Upper lobe of right lung (tissue), 1 donor: ENCODE results near the gene STARD6. TPM values are rescaled to one million over a fixed set of nuclear protein-coding genes. Genes with fewer than 3 reads are reported as not detected.

Experiments used
- ATAC-seq: fragments of 200-7000 bp; cut with Tn5 transposase; one replicate; pipeline ENCODE4 v1.9.1; 2020; ENCODE audit warnings: mild to moderate bottlenecking, moderate library complexity
- DNase-seq: peaks from one replicate; pipeline ENCODE4 v3.0.0-alpha.2; 2020
- H3K27ac ChIP-seq: fragments of 200-600 bp; one replicate; pipeline ENCODE4 v1.8.0; 2022
- H3K27me3 ChIP-seq: fragments of 200-600 bp; one replicate; pipeline ENCODE4 v1.8.0; 2022; ENCODE audit warnings: mild to moderate bottlenecking
- H3K36me3 ChIP-seq: fragments of 200-600 bp; one replicate; pipeline ENCODE4 v1.8.0; 2022
- H3K4me1 ChIP-seq: fragments of 200-600 bp; one replicate; pipeline ENCODE4 v1.8.0; 2022
- H3K4me3 ChIP-seq: fragments of 200-600 bp; one replicate; pipeline ENCODE4 v1.8.0; 2022; ENCODE audit warnings: mild to moderate bottlenecking
- H3K9me3 ChIP-seq: fragments of 200-600 bp; one replicate; pipeline ENCODE4 v1.8.0; 2022
- CTCF ChIP-seq: fragments of 200-600 bp; IDR thresholded peaks from one replicate; pipeline ENCODE4 v1.8.0; 2022; ENCODE audit warnings: antibody characterized with exemption
- intact Hi-C: fragments of 100-400 bp; cut with DNase I; formaldehyde crosslinking; loops from one replicate; pipeline ENCODE4 v1.11.0; 2022
- long read RNA-seq: library from polyadenylated mRNA; unstranded; transcript quantifications from one replicate; pipeline ENCODE4 v2.0.0, GENCODE V29; 2021
- total RNA-seq: library from RNA; stranded (reverse); fragmentation: NEBNext Ultra II Directional; extraction: Animal tissue kit (Norgen Biotek cat#: 25700); gene quantifications from one replicate; pipeline ENCODE4 v1.2.1, GENCODE V29; 2021
- donor health status: DM: no; HTN: yes; CAD: no; lungs with severe emphysema.

Gene STARD6
- not detected for total RNA-seq
- long read RNA-seq = 0 reads

GRCh38 chr18:54357660-54358494, at the start of gene STARD6, which contains the start of gene C18orf54:
STARD6 (minus strand) TSS chr18:54357858; CDS start chr18:54354573, 3,285 bp downstream.
C18orf54 (plus strand) TSS chr18:54357906; CDS start chr18:54360573, 2,667 bp downstream.
- Histone ChIP-seq H3K4me1 (no peaks in the 10 kb centered on the region), H3K27me3 (no peaks in the 10 kb centered on the region), H3K36me3 (no peaks in the 10 kb centered on the region), H3K27ac (peak within 1 kb of the TSS; percentile 26), H3K9me3 (no peaks in the 10 kb centered on the region), H3K4me3 (peak within 1 kb of the TSS; percentile 77)
- ATAC-seq = peak; percentile 99
- peak; percentile 92 for DNase-seq
- TF ChIP-seq CTCF = peak; percentile 31
- intact Hi-C loops = loop anchor here (10.0 kb wide), 1 partner anchor 83 kb away; no protein-coding TSS in a partner anchor

GRCh38 chr18:54405290-54405689, 47.6 kb upstream of the STARD6 start:
- TF ChIP-seq CTCF = no peak
- ATAC-seq (no peak), DNase-seq (no peak)
- Histone ChIP-seq H3K9me3 (no peaks in the 10 kb centered on the region), H3K4me1 (no peaks in the 10 kb centered on the region), H3K4me3 (no peak overlapping the region), H3K36me3 (no peaks in the 10 kb centered on the region), H3K27me3 (no peaks in the 10 kb centered on the region), H3K27ac (no peak overlapping the region)
- intact Hi-C loops = no loop called here

- intact Hi-C loops = no loop called here
Observed at GRCh38 chr18:54396760-54397159, 39.1 kb upstream of the STARD6 start.

GRCh38 chr18:54393648-54394294, 36.1 kb upstream of the STARD6 start:
- no peaks in the 10 kb centered on the region for H3K9me3 ChIP-seq
- intact Hi-C loops = no loop called here
- H3K36me3 ChIP-seq = no peaks in the 10 kb centered on the region
- DNase-seq (no peak), ATAC-seq (no peak)
- H3K4me1 ChIP-seq = no peaks in the 10 kb centered on the region
- H3K27me3 ChIP-seq = no peaks in the 10 kb centered on the region
- TF ChIP-seq CTCF = no peak
- H3K27ac ChIP-seq = no peak overlapping the region
- H3K4me3 ChIP-seq = no peak overlapping the region

More at GRCh38 chr18:54396760-54397159, 39.1 kb upstream of the STARD6 start:
- no peaks in the 10 kb centered on the region for H3K27me3 ChIP-seq
- ATAC-seq = no peak
- no peaks in the 10 kb centered on the region for H3K36me3 ChIP-seq
- no peak for TF ChIP-seq CTCF
- H3K4me1 ChIP-seq = no peaks in the 10 kb centered on the region
- DNase-seq = no peak
- H3K9me3 ChIP-seq = no peaks in the 10 kb centered on the region
- H3K27ac ChIP-seq = no peak overlapping the region
- no peak overlapping the region for H3K4me3 ChIP-seq

GRCh38 chr18:54392543-54393023, 34.9 kb upstream of the STARD6 start:
- peak; percentile 85 for ATAC-seq
- Histone ChIP-seq H3K27ac (no peak overlapping the region), H3K4me1 (no peaks in the 10 kb centered on the region), H3K4me3 (no peak overlapping the region), H3K27me3 (no peaks in the 10 kb centered on the region), H3K36me3 (no peaks in the 10 kb centered on the region), H3K9me3 (no peaks in the 10 kb centered on the region)
- intact Hi-C loops = no loop called here
- peak; percentile 84 for TF ChIP-seq CTCF
- no peak for DNase-seq
